ENCODE measurements around the gene GRB10. TPM values are rescaled to one million over a fixed set of nuclear protein-coding genes. Genes with fewer than 3 reads are reported as not detected.

GRB10 gene
- total RNA-seq, 2 experiments from 2014 or later: 5.9 to 8.4 TPM

GRCh38 chr7:50801907-50802306 is 19.2 kb upstream of the GRB10 start:
- ChIA-PET CTCF (no interaction called here), POLR2A (no interaction called here)
- H3K4me1 ChIP-seq (ENCODE audit: insufficient read depth, low read length): no peaks in the 10 kb centered on the region
- intact Hi-C loops (cut with DNase I, micrococcal nuclease): no loop called here
- H3K27me3 Mint-ChIP-seq: peaks cover 25% of the 10 kb centered on the region
- no peaks in the 10 kb centered on the region for H3K4me1 Mint-ChIP-seq (ENCODE audit: low read depth)
- no peak overlapping the region for H3K27ac Mint-ChIP-seq
- H3K27ac ChIP-seq (ENCODE audit: low read depth in 1 of 2, low read length in 2 of 2): no peak overlapping the region
- DNase-seq (no peak), ATAC-seq (ENCODE audit: poor library complexity) (no peak)
- H3K36me3 Mint-ChIP-seq (ENCODE audit: low read depth): no peaks in the 10 kb centered on the region
- no peak overlapping the region for H3K4me3 Mint-ChIP-seq
- no peaks in the 10 kb centered on the region for H3K9me3 Mint-ChIP-seq
- no peak overlapping the region for H3K4me3 ChIP-seq (ENCODE audit: low read length)
- no peaks in the 10 kb centered on the region for H3K36me3 ChIP-seq (ENCODE audit: insufficient read depth, low read length)
- no peak for TF ChIP-seq CTCF (IDR thresholded peaks at IDR 0.05)
- H3K9me3 ChIP-seq (ENCODE audit: control insufficient read depth in 1 of 2, insufficient read depth in 1 of 2, low read length in 2 of 2): no peaks in the 10 kb centered on the region
- H3K27me3 ChIP-seq (ENCODE audit: control insufficient read depth in 1 of 2, insufficient read depth in 2 of 2, low read length in 2 of 2): peaks cover 0 to 3% of the 10 kb centered on the region in 2 experiments

- POLR2A ChIA-PET: no interaction called here
- DNase-seq: no peak
- no peak overlapping the region for H3K4me3 Mint-ChIP-seq
- H3K4me1 Mint-ChIP-seq (ENCODE audit: low read depth): no peaks in the 10 kb centered on the region
- no peak overlapping the region for H3K27ac Mint-ChIP-seq
- Histone ChIP-seq H3K36me3 (ENCODE audit: insufficient read depth, low read length) (no peaks in the 10 kb centered on the region), H3K9me3 (ENCODE audit: control insufficient read depth in 1 of 2, insufficient read depth in 1 of 2, low read length in 2 of 2) (no peaks in the 10 kb centered on the region), H3K4me1 (ENCODE audit: insufficient read depth, low read length) (no peaks in the 10 kb centered on the region), H3K27me3 (ENCODE audit: control insufficient read depth in 1 of 2, insufficient read depth in 2 of 2, low read length in 2 of 2) (peaks cover 2 to 3% of the 10 kb centered on the region in 2 experiments), H3K4me3 (ENCODE audit: low read length) (no peak overlapping the region), H3K27ac (ENCODE audit: low read depth in 1 of 2, low read length in 2 of 2) (no peak overlapping the region)
- ATAC-seq (ENCODE audit: poor library complexity): no peak
- no peaks in the 10 kb centered on the region for H3K36me3 Mint-ChIP-seq (ENCODE audit: low read depth)
- peaks cover 21% of the 10 kb centered on the region for H3K27me3 Mint-ChIP-seq
- CTCF ChIA-PET: no interaction called here
- no peaks in the 10 kb centered on the region for H3K9me3 Mint-ChIP-seq
- intact Hi-C loops (cut with DNase I, micrococcal nuclease): no loop called here
- TF ChIP-seq CTCF (IDR thresholded peaks at IDR 0.05): no peak
Observed at GRCh38 chr7:50799873-50800272, 17.2 kb upstream of the GRB10 start.

- H3K9me3 ChIP-seq (ENCODE audit: control insufficient read depth in 1 of 2, insufficient read depth in 1 of 2, low read length in 2 of 2): no peaks in the 10 kb centered on the region
- H3K4me3 ChIP-seq (ENCODE audit: low read length): no peak overlapping the region
- H3K27ac ChIP-seq (ENCODE audit: low read depth in 1 of 2, low read length in 2 of 2): no peak overlapping the region
- intact Hi-C loops (cut with DNase I, micrococcal nuclease): no loop called here
- ATAC-seq (ENCODE audit: poor library complexity) (no peak), DNase-seq (no peak)
- POLR2A ChIA-PET: no interaction called here
- CTCF ChIA-PET: no interaction called here
- peaks cover 5% of the 10 kb centered on the region for H3K4me1 ChIP-seq (ENCODE audit: insufficient read depth, low read length)
- Mint-ChIP-seq H3K27me3 (peaks cover 29% of the 10 kb centered on the region), H3K9me3 (no peaks in the 10 kb centered on the region), H3K4me3 (no peak overlapping the region), H3K36me3 (ENCODE audit: low read depth) (no peaks in the 10 kb centered on the region), H3K27ac (no peak overlapping the region), H3K4me1 (ENCODE audit: low read depth) (peaks cover 9% of the 10 kb centered on the region)
- H3K36me3 ChIP-seq (ENCODE audit: insufficient read depth, low read length): no peaks in the 10 kb centered on the region
- TF ChIP-seq CTCF (IDR thresholded peaks at IDR 0.05): no peak
- H3K27me3 ChIP-seq (ENCODE audit: control insufficient read depth in 1 of 2, insufficient read depth in 2 of 2, low read length in 2 of 2): peaks cover 8 to 10% of the 10 kb centered on the region in 2 experiments
Observed at GRCh38 chr7:50798126-50798525, 15.4 kb upstream of the GRB10 start.
